Progenitor cell of endocrine pancreas (in vitro differentiated cells): ENCODE results near the gene SMU1. TPM values are rescaled to one million over a fixed set of nuclear protein-coding genes. Genes with fewer than 3 reads are reported as not detected.
"Not testable (repeated sequence)": the region's sequence is repeated elsewhere in the genome, so short reads cannot be mapped to it uniquely, and the experiment has no call there.

ENCODE experiments used
- DNase-seq: peaks from one replicate; pipeline ENCODE4 v3.0.0; 2021; ENCODE audit warnings: low spot score; ENCODE audit not compliant: unreplicated experiment
- H3K27ac Mint-ChIP-seq: 2 replicates; pipeline ENCODE4 v1.8.0; 2021; ENCODE audit warnings: mild to moderate bottlenecking, moderate library complexity, mixed read lengths
- H3K27me3 Mint-ChIP-seq: 2 replicates; pipeline ENCODE4 v1.8.0; 2021; ENCODE audit warnings: mixed read lengths
- H3K36me3 Mint-ChIP-seq: 2 replicates; pipeline ENCODE4 v1.8.0; 2022; ENCODE audit warnings: mixed read lengths; ENCODE audit not compliant: insufficient read depth
- H3K4me1 Mint-ChIP-seq: 2 replicates; pipeline ENCODE4 v1.8.0; 2021; ENCODE audit warnings: low read depth, mixed read lengths
- H3K4me3 Mint-ChIP-seq: 2 replicates; pipeline ENCODE4 v1.8.0; 2021; ENCODE audit warnings: low read depth, mild to moderate bottlenecking, moderate library complexity, mixed read lengths
- H3K9me3 Mint-ChIP-seq: 2 replicates; pipeline ENCODE4 v1.8.0; 2021; ENCODE audit warnings: low read depth, mixed read lengths
- CTCF ChIP-seq: fragments of 200-600 bp; sonication (generic); IDR thresholded peaks from one replicate; pipeline ENCODE4 v1.5.0; 2021; ENCODE audit warnings: antibody characterized with exemption, mild to moderate bottlenecking; ENCODE audit not compliant: unreplicated experiment
- total RNA-seq: library from RNA; stranded (reverse); gene quantifications from 2 replicates; pipeline ENCODE4 v1.2.1, GENCODE V29; 2021

Gene SMU1
- total RNA-seq, 1 donor from 2014 or later = 25.2 TPM

GRCh38 chr9:33101104-33101951 lies 24.9 kb upstream of the SMU1 start:
- Mint-ChIP-seq H3K27me3 (no peaks in the 10 kb centered on the region), H3K27ac (no peak overlapping the region), H3K36me3 (no peaks in the 10 kb centered on the region), H3K9me3 (no peaks in the 10 kb centered on the region), H3K4me1 (no peaks in the 10 kb centered on the region), H3K4me3 (no peak overlapping the region)
- TF ChIP-seq CTCF = no peak
- no peak for DNase-seq

- H3K27ac Mint-ChIP-seq = no peak overlapping the region
- TF ChIP-seq CTCF = no peak
- H3K4me3 Mint-ChIP-seq = no peak overlapping the region
- H3K4me1 Mint-ChIP-seq = no peaks in the 10 kb centered on the region
- no peaks in the 10 kb centered on the region for H3K36me3 Mint-ChIP-seq
- no peaks in the 10 kb centered on the region for H3K27me3 Mint-ChIP-seq
- no peaks in the 10 kb centered on the region for H3K9me3 Mint-ChIP-seq
- no peak for DNase-seq
Observed at GRCh38 chr9:33099754-33100153, 23.3 kb upstream of the SMU1 start.

- no peaks in the 10 kb centered on the region for H3K4me1 Mint-ChIP-seq
- H3K4me3 Mint-ChIP-seq = no peak overlapping the region
- no peaks in the 10 kb centered on the region for H3K9me3 Mint-ChIP-seq
- no peaks in the 10 kb centered on the region for H3K27me3 Mint-ChIP-seq
- TF ChIP-seq CTCF = no peak
- H3K36me3 Mint-ChIP-seq = no peaks in the 10 kb centered on the region
- no peak for DNase-seq
- H3K27ac Mint-ChIP-seq = no peak overlapping the region
Observed at GRCh38 chr9:33097192-33097591, 20.7 kb upstream of the SMU1 start.

GRCh38 chr9:33092634-33093033 lies 16.2 kb upstream of the SMU1 start:
- Mint-ChIP-seq H3K4me3 (no peak overlapping the region), H3K9me3 (peaks cover 3% of the 10 kb centered on the region), H3K36me3 (no peaks in the 10 kb centered on the region), H3K4me1 (no peaks in the 10 kb centered on the region), H3K27ac (no peak overlapping the region), H3K27me3 (peaks cover 5% of the 10 kb centered on the region)
- no peak for TF ChIP-seq CTCF
- DNase-seq = no peak

GRCh38 chr9:33085672-33086071 lies 9.2 kb upstream of the SMU1 start:
- not testable (repeated sequence) for DNase-seq, H3K27ac Mint-ChIP-seq, H3K36me3 Mint-ChIP-seq, H3K27me3 Mint-ChIP-seq, H3K4me3 Mint-ChIP-seq, H3K4me1 Mint-ChIP-seq, H3K9me3 Mint-ChIP-seq
